GM20431 (cell line): ENCODE measurements around the gene APH1A.
"Not testable (repeated sequence)": the region's sequence is repeated elsewhere in the genome, so short reads cannot be mapped to it uniquely, and the experiment has no call there.

Source experiments
- in situ Hi-C: fragments of 300-500 bp; cut with MseI, MboI; formaldehyde crosslinking; loops from one replicate; pipeline ENCODE4 v1.15.0; 2020; ENCODE audit warnings: low sequenced_read_pairs; ENCODE audit not compliant: unreplicated experiment

APH1A gene

GRCh38 chr1:150235852-150236613, 32.8 kb downstream of the APH1A start, which contains the start of gene ANP32E:
Gene ANP32E (minus strand): TSS chr1:150236112. CDS start chr1:150235786, 326 bp downstream.
- in situ Hi-C loops = no loop called here

- in situ Hi-C loops = no loop called here
Observed at GRCh38 chr1:150235294-150235851, 33.4 kb downstream of the APH1A start.

DNA sequence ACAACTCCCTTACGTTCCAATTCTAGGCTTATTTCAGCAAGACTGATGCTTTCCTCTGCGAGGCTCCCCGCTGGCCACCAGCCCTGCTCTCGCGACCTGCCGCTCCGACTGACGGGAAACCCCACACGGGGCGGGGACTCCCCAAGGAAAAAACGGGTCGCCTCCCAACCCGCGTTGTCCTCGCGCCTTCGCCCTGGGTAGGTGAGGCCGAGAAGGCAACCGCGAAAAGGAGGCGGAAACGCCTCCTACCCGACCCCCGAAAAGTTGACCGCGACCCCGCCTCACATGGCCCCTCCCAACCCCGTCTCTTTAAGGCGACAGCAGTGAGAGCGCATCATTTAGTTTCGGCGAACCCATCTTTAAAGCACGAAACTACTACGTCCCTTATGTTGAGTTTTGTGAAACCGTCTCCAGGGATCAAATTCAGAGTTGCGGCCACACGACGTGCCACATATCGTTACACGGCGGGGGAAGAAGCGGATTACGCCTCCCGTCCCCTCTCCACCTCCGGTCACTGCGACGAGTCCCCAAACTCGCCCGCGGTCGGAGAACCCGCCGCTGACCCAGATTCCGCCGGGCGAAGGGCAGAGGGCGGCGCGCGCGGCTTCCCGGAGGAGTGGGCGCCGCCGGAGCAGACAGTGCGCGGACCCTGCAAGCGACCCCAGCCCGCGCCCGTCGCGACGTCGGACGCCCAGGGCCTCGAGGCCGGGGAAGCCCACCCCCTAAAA, 34.1 kb downstream of the APH1A start:
- in situ Hi-C loops = no loop called here

- in situ Hi-C loops = no loop called here
Observed at GRCh38 chr1:150234309-150234565, 34.6 kb downstream of the APH1A start.

- in situ Hi-C loops = no loop called here
Observed at GRCh38 chr1:150233359-150234308, 35.2 kb downstream of the APH1A start.

- in situ Hi-C loops = not testable (repeated sequence)
Observed at GRCh38 chr1:150232921-150233320, 35.9 kb downstream of the APH1A start.

- in situ Hi-C loops = not testable (repeated sequence)
Observed at GRCh38 chr1:150228246-150228645, 40.6 kb downstream of the APH1A start.

GRCh38 chr1:150227228-150227627, 41.6 kb downstream of the APH1A start:
- in situ Hi-C loops = no loop called here

GRCh38 chr1:150226486-150226885, 42.3 kb downstream of the APH1A start:
- in situ Hi-C loops = no loop called here

DNA sequence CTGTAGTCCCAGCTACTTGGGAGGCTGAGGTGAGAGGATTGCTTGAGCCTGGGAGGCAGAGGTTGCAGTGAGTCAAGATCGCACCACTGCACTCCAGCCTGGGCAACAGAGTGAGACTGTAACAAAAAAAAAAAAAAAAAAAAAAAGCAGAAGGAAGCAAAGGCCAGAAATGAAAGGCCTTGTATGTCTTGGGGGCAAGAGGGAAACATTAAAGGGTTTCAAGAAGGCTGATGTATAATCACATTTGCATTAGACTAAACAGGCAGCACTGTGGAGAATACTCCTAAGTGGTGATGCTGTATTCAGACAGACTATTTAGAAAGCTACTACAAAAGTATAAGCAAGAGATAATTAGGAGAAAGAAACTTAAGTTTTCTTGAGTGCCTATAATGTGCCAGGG, 43.3 kb downstream of the APH1A start:
- in situ Hi-C loops = no loop called here

GRCh38 chr1:150224983-150225382, 43.8 kb downstream of the APH1A start:
- in situ Hi-C loops = no loop called here

DNA sequence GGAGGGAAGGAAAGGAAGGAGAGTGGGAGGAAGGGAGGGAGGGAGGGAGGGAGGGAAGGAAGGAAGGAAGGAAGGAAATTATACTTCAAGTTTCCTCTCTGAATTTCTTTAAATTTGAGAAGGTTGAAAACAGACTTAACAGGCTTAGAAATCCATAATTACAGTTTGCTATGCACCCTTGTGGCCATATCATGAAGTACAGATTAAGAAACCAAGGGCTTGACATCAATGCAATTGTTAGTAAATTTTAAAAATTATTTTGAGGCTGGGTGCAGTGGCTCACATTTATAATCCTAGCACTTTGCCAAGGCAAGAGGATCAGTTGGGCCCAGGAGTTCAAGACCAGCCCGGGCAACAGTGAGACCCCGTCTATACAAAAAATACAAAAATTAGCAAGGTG, 47.3 kb downstream of the APH1A start:
- in situ Hi-C loops = no loop called here

GRCh38 chr1:150215855-150216254, 53.0 kb downstream of the APH1A start:
- in situ Hi-C loops = not testable (repeated sequence)
